GM23338 (cell line): Measurements from ENCODE around the gene SYNE3. TPM values are rescaled to one million over a fixed set of nuclear protein-coding genes. Genes with fewer than 3 reads are reported as not detected.

ENCODE experiments used
- ATAC-seq: fragments of 200-7000 bp; cut with Tn5 transposase; 3 replicates; pipeline ENCODE4 v1.9.1; 2020
- DNase-seq: peaks from one replicate; pipeline ENCODE4 v3.0.0-alpha.2; 2015; ENCODE audit warnings: low spot score
- H2AFZ ChIP-seq: fragments of 200-600 bp; sonication (generic); 2 replicates; pipeline ENCODE4 v1.8.0; 2016; ENCODE audit warnings: antibody characterized with exemption, mild to moderate bottlenecking, moderate library complexity
- H3F3A ChIP-seq: fragments of 200-600 bp; sonication (generic); replicated peaks from 2 replicates; pipeline ENCODE4 v1.8.0; 2017; ENCODE audit warnings: antibody characterized with exemption, mixed run types, low read depth
- H3K27ac ChIP-seq: fragments of 200-600 bp; sonication (generic); 2 replicates; pipeline ENCODE4 v1.6.1; 2016; ENCODE audit warnings: low read depth
- H3K27me3 ChIP-seq: fragments of 200-600 bp; sonication (generic); 2 replicates; pipeline ENCODE4 v1.8.0; 2016; ENCODE audit warnings: mild to moderate bottlenecking, mixed run types, moderate library complexity; ENCODE audit not compliant: insufficient read depth
- H3K36me3 ChIP-seq: fragments of 200-600 bp; sonication (generic); 2 replicates; pipeline ENCODE4 v1.8.0; 2016; ENCODE audit warnings: mild to moderate bottlenecking; ENCODE audit not compliant: insufficient read depth
- H3K4me1 ChIP-seq: fragments of 200-600 bp; sonication (generic); 2 replicates; pipeline ENCODE4 v1.8.0; 2016; ENCODE audit warnings: mild to moderate bottlenecking, moderate library complexity; ENCODE audit not compliant: insufficient read depth
- H3K4me2 ChIP-seq: fragments of 200-600 bp; sonication (generic); 2 replicates; pipeline ENCODE4 v1.7.1; 2017; ENCODE audit warnings: mixed run types
- H3K4me3 ChIP-seq: fragments of 200-600 bp; sonication (generic); 2 replicates; pipeline ENCODE4 v1.6.1; 2016; ENCODE audit warnings: mixed run types
- H3K79me2 ChIP-seq: fragments of 200-600 bp; sonication (generic); replicated peaks from 2 replicates; pipeline ENCODE4 v1.8.0; 2017; ENCODE audit warnings: mild to moderate bottlenecking; ENCODE audit not compliant: insufficient read depth
- H3K9me2 ChIP-seq: fragments of 200-600 bp; sonication (generic); 2 replicates; pipeline ENCODE4 v1.8.0; 2017; ENCODE audit not compliant: insufficient read depth
- H4K20me1 ChIP-seq: fragments of 200-600 bp; sonication (generic); replicated peaks from 2 replicates; pipeline ENCODE4 v1.8.0; 2017; ENCODE audit warnings: mild to moderate bottlenecking; ENCODE audit not compliant: insufficient read depth
- H3K27ac Mint-ChIP-seq: 2 replicates; pipeline ENCODE4 v1.8.0; 2020; ENCODE audit warnings: inconsistent platforms, mild to moderate bottlenecking, moderate library complexity, mixed read lengths
- H3K27me3 Mint-ChIP-seq: 3 replicates; pipeline ENCODE4 v1.8.0; 2022; ENCODE audit warnings: low read depth, mild to moderate bottlenecking, moderate library complexity, mixed read lengths, inconsistent platforms; ENCODE audit not compliant: insufficient read depth, poor library complexity
- H3K36me3 Mint-ChIP-seq: 3 replicates; pipeline ENCODE4 v1.8.0; 2021; ENCODE audit warnings: low read depth, mild to moderate bottlenecking, inconsistent platforms, moderate library complexity, mixed read lengths
- H3K4me1 Mint-ChIP-seq: 3 replicates; pipeline ENCODE4 v1.8.0; 2020; ENCODE audit warnings: mild to moderate bottlenecking, inconsistent platforms, mixed read lengths
- H3K4me3 Mint-ChIP-seq: 3 replicates; pipeline ENCODE4 v1.8.0; 2021; ENCODE audit warnings: moderate library complexity, mild to moderate bottlenecking, inconsistent platforms, mixed read lengths
- H3K9me3 Mint-ChIP-seq: 3 replicates; pipeline ENCODE4 v1.8.0; 2020; ENCODE audit warnings: moderate library complexity, mild to moderate bottlenecking, inconsistent platforms, mixed read lengths
- CREB1 ChIP-seq: fragments of 250-450 bp; sonication (Bioruptor Pico); IDR thresholded peaks from 2 replicates; pipeline ENCODE4 v1.5.0; 2020; ENCODE audit warnings: low read depth, mild to moderate bottlenecking, moderate library complexity
- CTCF ChIP-seq, 2 experiments: fragments of 200-600 bp in 1 of 2; sonication (generic) in 1 of 2; conservative IDR thresholded peaks; 2 replicates each; pipeline versions ENCODE4 v1.5.1 to v1.6.1; 2016 to 2017; ENCODE audit warnings: antibody characterized with exemption in 2 of 2, low read depth in 2 of 2, mild to moderate bottlenecking in 2 of 2, moderate library complexity in 1 of 2
- ETS1 ChIP-seq: IDR thresholded peaks from 2 replicates; pipeline ENCODE4 v1.6.1; 2016; ENCODE audit warnings: antibody characterized with exemption
- EZH2 ChIP-seq: fragments of 200-600 bp; sonication (generic); IDR thresholded peaks from one replicate; pipeline ENCODE4 v1.8.0; 2017; ENCODE audit warnings: antibody characterized with exemption, mild to moderate bottlenecking, low read depth; ENCODE audit not compliant: unreplicated experiment
- EZH2phosphoT487 ChIP-seq: fragments of 200-600 bp; sonication (generic); IDR thresholded peaks from one replicate; pipeline ENCODE4 v1.8.1; 2018; ENCODE audit warnings: antibody characterized with exemption; ENCODE audit not compliant: unreplicated experiment
- JUNB ChIP-seq: IDR thresholded peaks from one replicate; pipeline ENCODE4 v1.6.1; 2016; ENCODE audit warnings: antibody characterized with exemption; ENCODE audit not compliant: unreplicated experiment
- NANOG ChIP-seq: IDR thresholded peaks from 2 replicates; pipeline ENCODE4 v1.6.1; 2016; ENCODE audit warnings: antibody characterized with exemption, borderline replicate concordance
- POLR2AphosphoS5 ChIP-seq: IDR thresholded peaks from 2 replicates; pipeline ENCODE4 v1.6.1; 2016; ENCODE audit warnings: antibody characterized with exemption, low read depth
- REST ChIP-seq: IDR thresholded peaks from one replicate; pipeline ENCODE4 v1.6.1; 2018; ENCODE audit warnings: antibody characterized with exemption; ENCODE audit not compliant: unreplicated experiment
- STAT1 ChIP-seq: IDR thresholded peaks from one replicate; pipeline ENCODE4 v1.6.1; 2016; ENCODE audit warnings: antibody characterized with exemption; ENCODE audit not compliant: unreplicated experiment
- ZNF114 ChIP-seq: fragments of 250-450 bp; sonication (Bioruptor Pico); IDR thresholded peaks from 2 replicates; pipeline ENCODE4 v1.5.0; 2020; ENCODE audit warnings: mild to moderate bottlenecking, moderate library complexity
- ZNF331 ChIP-seq: fragments of 250-450 bp; sonication (Bioruptor Pico); IDR thresholded peaks from 2 replicates; pipeline ENCODE4 v1.5.0; 2020; ENCODE audit warnings: low read depth, mild to moderate bottlenecking, moderate library complexity
- ZNF462 ChIP-seq: fragments of 250-450 bp; sonication (Bioruptor Pico); IDR thresholded peaks from 2 replicates; pipeline ENCODE4 v1.5.0; 2020; ENCODE audit warnings: mild to moderate bottlenecking, moderate library complexity
- polyA plus RNA-seq: library from polyadenylated mRNA; unstranded; fragments of >200 nt; fragmentation: Nextera tagmentation; extraction: Ambion mirVana; gene quantifications from 2 replicates; pipeline ENCODE4 v1.2.1, GENCODE V29; 2016
- total RNA-seq: library from RNA; depleted of rRNA; stranded (reverse); fragments of >200 nt; shearing (Covaris generic); gene quantifications from 2 replicates; pipeline ENCODE4 v1.2.3, GENCODE V29; 2014

Gene SYNE3
- total and polyA plus RNA-seq, 2 experiments from 2014 or later, result 0.02 to 0.03 TPM

- H3K27ac Mint-ChIP-seq, result no peak overlapping the region
These were observed 24.9 kb upstream of the SYNE3 start for GRCh38 chr14:95541346-95541745.

More at GRCh38 chr14:95541346-95541745, 24.9 kb upstream of the SYNE3 start:
- H3K27me3 Mint-ChIP-seq, result no peaks in the 10 kb centered on the region
- Histone ChIP-seq H3K4me1 (peaks cover 6% of the 10 kb centered on the region), H3K4me2 (no peak overlapping the region), H3K27me3 (no peaks in the 10 kb centered on the region), H3K36me3 (no peaks in the 10 kb centered on the region), H2AFZ (no peak overlapping the region), H3F3A (no peaks in the 10 kb centered on the region), H3K9me2 (no peaks in the 10 kb centered on the region), H4K20me1 (peaks cover 70% of the 10 kb centered on the region), H3K4me3 (no peak overlapping the region), H3K27ac (no peak overlapping the region), H3K79me2 (peaks cover 87% of the 10 kb centered on the region)
- no peak for DNase-seq
- no peak for TF ChIP-seq NANOG
- no peak for TF ChIP-seq EZH2
- no peak for TF ChIP-seq EZH2phosphoT487
- no peak for TF ChIP-seq ZNF331 (CRISPR knock-in tag)
- TF ChIP-seq JUNB, result no peak
- TF ChIP-seq ETS1, result no peak
- TF ChIP-seq CREB1, result no peak
- no peak for TF ChIP-seq REST
- no peak for TF ChIP-seq CTCF (conservative IDR thresholded peaks at IDR 0.05; ENCODE audit: low read depth in 2 of 2)
- TF ChIP-seq POLR2AphosphoS5, result no peak
- TF ChIP-seq ZNF462 (CRISPR knock-in tag), result no peak
- no peak for TF ChIP-seq STAT1
- no peak for TF ChIP-seq ZNF114 (CRISPR knock-in tag)
- H3K4me3 Mint-ChIP-seq, result no peak overlapping the region
- H3K9me3 Mint-ChIP-seq, result no peaks in the 10 kb centered on the region
- ATAC-seq, result no peak
- H3K36me3 Mint-ChIP-seq, result no peaks in the 10 kb centered on the region
- peaks cover 22% of the 10 kb centered on the region for H3K4me1 Mint-ChIP-seq
